Smooth muscle cell (in vitro differentiated cells): Measurements from ENCODE around the gene STK31. TPM values are rescaled to one million over a fixed set of nuclear protein-coding genes. Genes with fewer than 3 reads are reported as not detected.

ENCODE experiments used
- DNase-seq: peaks from one replicate; lab custom pipeline; 2025; ENCODE audit not compliant: unreplicated experiment; lab: John Stamatoyannopoulos, UW
- H2AFZ ChIP-seq: fragments of 200-600 bp; sonication (generic); 2 replicates; pipeline ENCODE4 v1.6.0; 2016; ENCODE audit warnings: antibody characterized with exemption, low read depth, mild to moderate bottlenecking
- H3F3A ChIP-seq: fragments of 200-600 bp; sonication (generic); 2 replicates; pipeline ENCODE4 v1.6.0; 2017; ENCODE audit warnings: antibody characterized with exemption, low read depth
- H3K27ac ChIP-seq: fragments of 200-600 bp; sonication (generic); 2 replicates; pipeline ENCODE4 v1.5.1; 2016; ENCODE audit warnings: low read depth, mild to moderate bottlenecking
- H3K27me3 ChIP-seq: fragments of 200-600 bp; sonication (generic); 2 replicates; pipeline ENCODE4 v1.6.1; 2016; ENCODE audit warnings: low read depth, mild to moderate bottlenecking
- H3K36me3 ChIP-seq: fragments of 200-600 bp; sonication (generic); 2 replicates; pipeline ENCODE4 v1.5.1; 2016; ENCODE audit warnings: low read depth
- H3K4me1 ChIP-seq: fragments of 200-600 bp; sonication (generic); 2 replicates; pipeline ENCODE4 v1.5.1; 2016; ENCODE audit warnings: low read depth
- H3K4me2 ChIP-seq: fragments of 200-600 bp; sonication (generic); 2 replicates; pipeline ENCODE4 v1.6.0; 2016; ENCODE audit warnings: mild to moderate bottlenecking
- H3K4me3 ChIP-seq: fragments of 200-600 bp; sonication (generic); 2 replicates; pipeline ENCODE4 v1.5.1; 2016; ENCODE audit warnings: mild to moderate bottlenecking
- H3K79me2 ChIP-seq: fragments of 200-600 bp; sonication (generic); 2 replicates; pipeline ENCODE4 v1.6.0; 2016; ENCODE audit warnings: low read depth, mild to moderate bottlenecking
- H3K9ac ChIP-seq: fragments of 200-600 bp; sonication (generic); 2 replicates; pipeline ENCODE4 v1.6.0; 2016; ENCODE audit warnings: low read depth
- H3K9me3 ChIP-seq: fragments of 200-600 bp; sonication (generic); replicated peaks from 2 replicates; pipeline ENCODE4 v1.5.1; 2016; ENCODE audit warnings: low read depth
- H4K20me1 ChIP-seq: fragments of 200-600 bp; sonication (generic); 2 replicates; pipeline ENCODE4 v1.6.0; 2016; ENCODE audit warnings: low read depth
- whole genome bisulfite sequencing: methylation state at CpG from one replicate; pipeline ENCODE4 v1.1.7; 2016; ENCODE audit warnings: low lambda C conversion rate; 5-methylcytosine and 5-hydroxymethylcytosine counted together
- polyA plus RNA-seq: library from polyadenylated mRNA; unstranded; fragments of >200 nt; fragmentation: Nextera tagmentation; extraction: Ambion mirVana; gene quantifications from 2 replicates; pipeline ENCODE4 v1.2.1, GENCODE V29; 2016
- total RNA-seq: library from RNA; depleted of rRNA; stranded (reverse); fragments of >200 nt; gene quantifications from 2 replicates; pipeline ENCODE4 v1.2.3, GENCODE V29; 2014
- TF ChIP-seq, protein P1 (sequence below): fragments of 200-600 bp; sonication (generic); IDR thresholded peaks from 2 replicates; pipeline ENCODE4 v1.5.1; 2017; ENCODE audit warnings: borderline replicate concordance, mild to moderate bottlenecking, antibody characterized with exemption; ENCODE audit not compliant: insufficient read depth, poor library complexity, severe bottlenecking

The STK31 gene
- total and polyA plus RNA-seq, 2 experiments from 2014 or later: not detected

DNA sequence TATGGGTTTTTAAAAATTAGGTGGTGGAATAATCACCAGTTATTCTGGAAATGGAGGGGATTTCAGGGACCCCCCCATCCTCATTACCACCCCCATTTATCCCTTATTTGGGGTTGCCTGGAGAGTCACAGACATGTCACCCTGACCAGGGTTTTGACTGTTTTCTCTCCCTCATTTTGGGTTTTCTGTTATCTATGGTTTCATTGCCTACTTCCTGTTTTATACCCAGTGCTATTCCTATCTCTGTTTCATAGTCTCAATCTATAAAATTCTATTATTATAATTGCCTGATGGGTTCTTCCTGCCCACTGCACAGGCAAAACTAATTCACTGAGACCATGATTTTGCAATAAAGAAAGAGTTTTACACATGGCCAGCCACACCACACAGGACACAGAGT, 45.9 kb upstream of the STK31 start:
- Histone ChIP-seq H4K20me1 (no peaks in the 10 kb centered on the region), H3F3A (no peaks in the 10 kb centered on the region), H3K4me3 (no peak overlapping the region), H3K27me3 (no peaks in the 10 kb centered on the region), H3K4me2 (no peak overlapping the region), H3K36me3 (no peaks in the 10 kb centered on the region), H3K9me3 (no peaks in the 10 kb centered on the region), H2AFZ (no peak overlapping the region), H3K4me1 (no peaks in the 10 kb centered on the region), H3K9ac (no peak overlapping the region), H3K27ac (no peak overlapping the region), H3K79me2 (no peaks in the 10 kb centered on the region)
- TF ChIP-seq, protein P1, sequence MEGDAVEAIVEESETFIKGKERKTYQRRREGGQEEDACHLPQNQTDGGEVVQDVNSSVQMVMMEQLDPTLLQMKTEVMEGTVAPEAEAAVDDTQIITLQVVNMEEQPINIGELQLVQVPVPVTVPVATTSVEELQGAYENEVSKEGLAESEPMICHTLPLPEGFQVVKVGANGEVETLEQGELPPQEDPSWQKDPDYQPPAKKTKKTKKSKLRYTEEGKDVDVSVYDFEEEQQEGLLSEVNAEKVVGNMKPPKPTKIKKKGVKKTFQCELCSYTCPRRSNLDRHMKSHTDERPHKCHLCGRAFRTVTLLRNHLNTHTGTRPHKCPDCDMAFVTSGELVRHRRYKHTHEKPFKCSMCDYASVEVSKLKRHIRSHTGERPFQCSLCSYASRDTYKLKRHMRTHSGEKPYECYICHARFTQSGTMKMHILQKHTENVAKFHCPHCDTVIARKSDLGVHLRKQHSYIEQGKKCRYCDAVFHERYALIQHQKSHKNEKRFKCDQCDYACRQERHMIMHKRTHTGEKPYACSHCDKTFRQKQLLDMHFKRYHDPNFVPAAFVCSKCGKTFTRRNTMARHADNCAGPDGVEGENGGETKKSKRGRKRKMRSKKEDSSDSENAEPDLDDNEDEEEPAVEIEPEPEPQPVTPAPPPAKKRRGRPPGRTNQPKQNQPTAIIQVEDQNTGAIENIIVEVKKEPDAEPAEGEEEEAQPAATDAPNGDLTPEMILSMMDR: no peak
- no peak for DNase-seq

DNA sequence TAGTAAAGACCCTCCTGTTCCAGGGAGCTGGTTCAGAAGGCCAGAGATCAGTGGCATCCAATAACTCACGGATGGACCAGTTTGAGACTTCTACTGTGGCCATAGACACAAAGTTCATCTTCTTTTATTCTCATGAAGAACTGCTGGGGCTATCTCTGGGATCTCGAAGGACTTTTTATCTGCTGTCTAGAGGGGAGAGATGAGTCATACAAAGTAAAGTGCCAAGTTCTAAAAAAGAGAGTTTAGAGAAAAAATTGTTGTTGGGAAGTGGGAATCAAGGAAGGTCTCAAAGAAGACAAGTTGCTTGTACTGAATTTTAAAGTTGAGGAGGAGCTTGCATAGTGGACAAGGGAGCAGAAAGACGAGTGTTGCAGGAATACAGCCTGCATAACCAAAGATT, 38.0 kb upstream of the STK31 start:
- no peaks in the 10 kb centered on the region for H3K27me3 ChIP-seq
- DNase-seq: no peak
- H3K36me3 ChIP-seq: no peaks in the 10 kb centered on the region
- no peak overlapping the region for H2AFZ ChIP-seq
- H3K4me1 ChIP-seq: no peaks in the 10 kb centered on the region
- H3K79me2 ChIP-seq: no peaks in the 10 kb centered on the region
- H3K9me3 ChIP-seq: no peaks in the 10 kb centered on the region
- H3F3A ChIP-seq: no peaks in the 10 kb centered on the region
- H3K4me3 ChIP-seq: no peak overlapping the region
- TF ChIP-seq, protein P1: no peak
- no peaks in the 10 kb centered on the region for H4K20me1 ChIP-seq
- WGBS: 71% methylated on average over 3 of the region's 3 CpGs
- H3K9ac ChIP-seq: no peak overlapping the region
- no peak overlapping the region for H3K4me2 ChIP-seq
- no peak overlapping the region for H3K27ac ChIP-seq

DNA sequence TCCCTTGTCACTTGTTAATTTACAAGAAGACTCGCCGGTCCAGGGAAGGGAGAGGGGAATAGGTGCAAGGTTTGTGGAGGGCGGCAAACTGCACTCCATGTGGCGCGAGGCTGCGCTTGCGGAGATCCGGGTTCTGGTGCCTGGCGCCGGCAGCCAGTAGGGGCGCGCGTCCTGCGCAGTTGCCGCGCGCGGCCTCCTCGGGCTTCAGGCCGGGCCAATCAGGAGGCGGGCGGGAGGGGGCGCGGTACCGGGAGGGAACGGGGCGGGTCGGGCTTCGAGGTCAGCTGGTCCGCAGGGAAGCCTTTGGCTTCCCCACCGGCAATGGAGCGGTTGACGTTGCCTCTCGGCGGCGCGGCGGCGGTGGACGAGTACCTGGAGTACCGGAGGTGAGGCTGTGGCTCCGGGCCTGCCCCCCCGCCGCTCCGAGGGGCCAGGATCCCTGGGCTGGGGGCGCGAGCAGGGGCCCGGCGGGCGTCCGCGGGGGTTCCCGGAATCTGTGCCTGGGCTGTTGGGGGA, 30.1 kb upstream of the STK31 start, which contains the start of gene FAM221A:
Gene FAM221A (plus strand): TSS at position 302 of the 516 bp plus-strand sequence. CDS start 20 bp downstream, at position 322.
- Histone ChIP-seq H3K36me3 (no peaks in the 10 kb centered on the region), H3K27ac (no peak within 1 kb of the TSS), H3K4me1 (no peaks in the 10 kb centered on the region), H3K27me3 (no peaks in the 10 kb centered on the region), H3K9ac (no peak within 1 kb of the TSS), H3F3A (no peaks in the 10 kb centered on the region), H3K9me3 (no peaks in the 10 kb centered on the region), H4K20me1 (no peaks in the 10 kb centered on the region), H2AFZ (peak within 1 kb of the TSS; percentile 84), H3K4me3 (peak within 1 kb of the TSS; percentile 62), H3K4me2 (peak within 1 kb of the TSS; percentile 94), H3K79me2 (no peaks in the 10 kb centered on the region)
- TF ChIP-seq, protein P1: peak; percentile 64
- under 1% methylated on average over 38 of the region's 53 CpGs for WGBS
- DNase-seq: peak; percentile 25
